ENCODE measurements around the gene FGR.

DNA sequence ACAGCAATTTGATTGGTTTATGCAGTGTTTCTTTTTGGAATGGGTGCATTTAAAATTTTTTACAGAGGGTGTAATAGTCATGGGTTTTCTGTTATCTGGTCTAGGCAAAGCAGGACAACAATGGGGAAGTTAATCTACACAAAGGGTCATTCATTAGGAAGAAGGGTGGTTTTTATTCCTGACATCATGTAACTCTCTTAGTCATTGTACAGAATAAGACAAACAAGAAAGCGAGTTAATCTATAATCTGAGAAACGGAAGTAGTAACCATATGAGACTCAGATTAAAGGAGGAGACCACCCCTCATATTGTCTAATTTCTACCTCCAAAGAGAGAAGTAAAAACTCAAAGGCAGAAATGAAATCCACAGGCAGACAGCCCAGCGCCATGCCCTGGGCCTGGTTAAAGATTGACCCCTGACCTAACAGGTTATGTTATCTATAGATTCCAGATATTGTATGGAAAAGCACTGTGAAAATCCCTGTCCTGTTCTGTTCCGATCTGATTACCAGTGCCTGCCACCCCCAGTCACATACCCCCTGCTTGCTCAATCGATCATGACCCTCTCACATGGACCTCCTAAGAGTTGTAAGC lies 47.5 kb upstream of the FGR start:
- TF ChIP-seq ZNF230 (CRISPR knock-in tag; IDR thresholded peaks at IDR 0.05) = no peak
- TF ChIP-seq POGZ (CRISPR knock-in tag; IDR thresholded peaks at IDR 0.05) = no peak
